Measurements from ENCODE around the gene PTPRE.

Gene PTPRE

GRCh38 chr10:127886371-127887051 is 20.4 kb upstream of the PTPRE start (continued):
- no peak for TF ChIP-seq TSHZ2 (CRISPR knock-in tag; IDR thresholded peaks at IDR 0.05)

- ATAC-seq = no peak
- TF ChIP-seq TCF4 (CRISPR knock-in tag; IDR thresholded peaks at IDR 0.05; ENCODE audit: borderline replicate concordance) (no peak), ZC3H10 (CRISPR knock-in tag; IDR thresholded peaks at IDR 0.05) (no peak), OSR1 (CRISPR knock-in tag; IDR thresholded peaks at IDR 0.05) (no peak), CSDC2 (CRISPR knock-in tag; IDR thresholded peaks at IDR 0.05) (no peak), ZNF70 (CRISPR knock-in tag; IDR thresholded peaks at IDR 0.05) (no peak), ARNTL (CRISPR knock-in tag; IDR thresholded peaks at IDR 0.05; ENCODE audit: borderline replicate concordance, low read depth) (no peak), POU6F1 (CRISPR knock-in tag; IDR thresholded peaks at IDR 0.05; ENCODE audit: borderline replicate concordance, low read depth) (no peak), TSHZ2 (CRISPR knock-in tag; IDR thresholded peaks at IDR 0.05) (no peak), ZNF8 (CRISPR knock-in tag; IDR thresholded peaks at IDR 0.05) (no peak), PATZ1 (CRISPR knock-in tag; IDR thresholded peaks at IDR 0.05; ENCODE audit: borderline replicate concordance) (no peak), GLIS3 (CRISPR knock-in tag; IDR thresholded peaks at IDR 0.05) (no peak), CSRNP3 (CRISPR knock-in tag; IDR thresholded peaks at IDR 0.05) (no peak), CREB5 (CRISPR knock-in tag; IDR thresholded peaks at IDR 0.05; ENCODE audit: low read depth) (no peak), PPARA (CRISPR knock-in tag; IDR thresholded peaks at IDR 0.05; ENCODE audit: borderline replicate concordance) (no peak), ESRRG (CRISPR knock-in tag; IDR thresholded peaks at IDR 0.05) (no peak)
Observed at GRCh38 chr10:127887541-127888415, 19.1 kb upstream of the PTPRE start.

Measured in SK-N-SH treated with all-trans-retinoic acid at 6 μM for 48 hours (cell line).